HPDE6-E6E7 (cell line): Measurements from ENCODE around the gene GLB1L2.

Experiments used
- DNase-seq: peaks from one replicate; pipeline ENCODE4 v3.0.0; 2011; ENCODE audit warnings: missing footprints; ENCODE audit errors: extremely low spot score

Gene GLB1L2

DNA sequence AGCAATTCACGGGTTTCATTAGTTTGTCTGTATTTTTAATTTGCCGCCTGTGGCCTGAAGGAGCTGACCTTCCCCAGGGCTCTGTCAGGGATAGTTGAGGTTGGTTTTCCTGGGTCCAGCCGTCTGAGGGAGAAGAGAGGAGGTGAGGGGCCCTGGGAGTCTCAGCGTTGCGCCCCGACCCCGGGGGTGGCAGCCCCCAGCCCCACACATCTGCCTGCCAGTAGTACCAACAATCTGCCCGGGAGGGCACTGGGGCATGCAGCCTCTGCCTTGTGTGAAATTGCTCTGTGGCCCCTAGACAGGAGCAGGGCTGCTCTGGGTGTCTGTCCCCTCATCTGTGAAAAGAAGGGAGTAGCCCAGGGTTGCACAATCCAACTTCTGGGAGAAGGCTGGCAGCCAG, 73.6 kb downstream of the GLB1L2 start:
- DNase-seq, result no peak

DNA sequence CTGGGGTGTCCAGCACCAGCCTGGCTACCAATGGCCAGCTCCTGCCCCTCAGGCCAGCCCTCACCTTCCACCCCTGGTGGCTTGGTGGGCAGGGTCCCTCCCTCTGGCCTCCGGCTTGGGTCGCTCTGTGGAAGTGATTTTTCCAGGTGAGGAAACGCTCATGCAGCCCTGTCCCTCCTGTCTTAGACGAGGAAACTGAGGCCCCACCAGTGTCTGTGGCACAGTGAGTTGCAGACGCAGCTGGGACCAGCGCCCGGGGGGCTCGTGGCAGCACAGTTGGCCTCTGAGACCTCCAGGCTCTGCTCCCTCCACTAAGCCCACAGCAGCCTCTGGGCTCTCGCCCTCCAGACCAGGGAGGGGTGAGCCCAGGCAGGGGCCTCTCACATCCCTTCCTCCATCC, 74.1 kb downstream of the GLB1L2 start:
- no peak for DNase-seq

DNA sequence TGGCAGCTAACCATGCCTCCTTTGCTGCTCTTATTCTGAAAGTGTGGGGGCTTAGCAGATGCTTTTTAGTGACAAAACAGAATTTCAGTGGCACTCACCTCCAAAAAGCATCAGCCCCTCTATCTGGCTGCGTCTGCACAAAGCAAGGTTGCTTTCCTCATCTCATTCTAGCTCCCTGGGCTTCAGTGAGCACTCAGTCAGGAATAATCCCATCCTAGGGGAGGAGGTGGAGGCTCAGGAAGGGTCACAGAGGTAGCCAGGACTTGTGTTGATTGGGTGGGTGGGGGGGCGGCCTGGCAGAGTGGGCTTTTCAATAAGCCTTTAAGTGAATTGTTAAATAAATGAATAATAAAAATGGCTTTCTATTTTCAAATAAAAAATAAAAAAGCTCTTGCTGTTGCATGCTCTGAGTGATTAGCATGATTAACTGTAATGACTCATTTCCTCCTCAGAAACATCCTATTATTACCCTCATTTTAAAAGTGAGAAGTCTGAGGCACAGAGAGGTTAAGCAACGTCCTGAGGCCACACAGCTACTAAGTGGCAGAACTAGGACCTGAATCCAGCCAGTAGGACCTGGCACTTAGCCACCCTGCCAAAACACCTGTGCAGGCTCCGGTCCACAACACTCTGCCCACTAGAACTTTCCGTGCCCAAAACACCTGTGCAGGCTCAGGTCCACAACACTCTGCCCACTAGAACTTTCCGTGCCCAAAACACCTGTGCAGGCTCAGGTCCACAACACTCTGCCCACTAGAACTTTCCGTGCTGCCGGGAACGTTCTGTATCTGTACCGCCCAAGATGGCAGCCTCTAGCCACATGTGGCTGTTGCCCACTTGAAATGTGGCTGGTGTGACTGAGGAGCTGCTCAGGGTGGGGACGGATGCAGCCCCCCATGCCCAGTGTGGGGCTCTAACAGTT, 74.7 kb downstream of the GLB1L2 start:
- DNase-seq, result no peak

DNA sequence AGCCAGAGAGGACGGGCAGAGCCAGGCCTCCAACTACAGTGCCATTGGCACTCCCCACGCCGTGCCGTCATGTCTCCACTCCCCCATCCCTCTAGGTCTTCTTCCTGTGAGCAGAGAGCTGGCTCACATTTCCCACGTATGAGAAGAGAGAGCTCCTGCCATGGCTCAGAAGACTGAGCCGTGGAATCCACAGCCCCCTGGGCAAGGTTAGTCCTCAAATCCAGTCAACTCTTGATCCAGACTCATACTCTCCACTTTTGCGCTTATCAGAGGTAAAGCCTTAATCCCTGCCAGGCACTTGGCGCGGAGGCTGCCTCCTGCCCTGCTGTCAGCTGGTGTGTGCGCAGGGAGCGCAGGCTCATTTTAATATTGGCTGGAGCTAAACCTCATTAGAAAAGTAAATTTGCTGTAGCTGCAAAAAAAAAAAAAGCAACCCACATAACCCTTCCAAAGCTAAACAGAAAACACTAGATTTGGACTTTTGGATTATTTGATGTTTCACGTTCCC, 75.6 kb downstream of the GLB1L2 start:
- DNase-seq, result no peak

DNA sequence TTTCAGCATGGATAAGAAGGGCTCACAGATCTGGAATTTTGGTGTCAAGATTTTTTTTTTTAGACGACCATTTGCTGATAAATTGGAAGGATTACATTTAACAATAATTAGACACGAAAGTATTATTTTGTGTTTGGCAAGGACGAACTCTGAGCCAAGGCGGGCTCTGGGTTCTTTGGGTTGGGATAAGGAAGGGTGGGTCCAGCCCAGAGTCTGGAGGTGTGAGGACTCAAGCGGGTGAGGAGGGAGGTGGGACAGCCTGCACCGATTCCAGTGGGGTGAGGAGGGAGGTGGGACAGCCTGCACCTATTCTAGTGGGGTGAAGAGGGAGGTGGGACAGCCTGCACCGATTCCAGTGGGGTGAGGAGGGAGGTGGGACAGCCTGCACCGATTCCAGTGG, 76.1 kb downstream of the GLB1L2 start:
- DNase-seq, result no peak

DNA sequence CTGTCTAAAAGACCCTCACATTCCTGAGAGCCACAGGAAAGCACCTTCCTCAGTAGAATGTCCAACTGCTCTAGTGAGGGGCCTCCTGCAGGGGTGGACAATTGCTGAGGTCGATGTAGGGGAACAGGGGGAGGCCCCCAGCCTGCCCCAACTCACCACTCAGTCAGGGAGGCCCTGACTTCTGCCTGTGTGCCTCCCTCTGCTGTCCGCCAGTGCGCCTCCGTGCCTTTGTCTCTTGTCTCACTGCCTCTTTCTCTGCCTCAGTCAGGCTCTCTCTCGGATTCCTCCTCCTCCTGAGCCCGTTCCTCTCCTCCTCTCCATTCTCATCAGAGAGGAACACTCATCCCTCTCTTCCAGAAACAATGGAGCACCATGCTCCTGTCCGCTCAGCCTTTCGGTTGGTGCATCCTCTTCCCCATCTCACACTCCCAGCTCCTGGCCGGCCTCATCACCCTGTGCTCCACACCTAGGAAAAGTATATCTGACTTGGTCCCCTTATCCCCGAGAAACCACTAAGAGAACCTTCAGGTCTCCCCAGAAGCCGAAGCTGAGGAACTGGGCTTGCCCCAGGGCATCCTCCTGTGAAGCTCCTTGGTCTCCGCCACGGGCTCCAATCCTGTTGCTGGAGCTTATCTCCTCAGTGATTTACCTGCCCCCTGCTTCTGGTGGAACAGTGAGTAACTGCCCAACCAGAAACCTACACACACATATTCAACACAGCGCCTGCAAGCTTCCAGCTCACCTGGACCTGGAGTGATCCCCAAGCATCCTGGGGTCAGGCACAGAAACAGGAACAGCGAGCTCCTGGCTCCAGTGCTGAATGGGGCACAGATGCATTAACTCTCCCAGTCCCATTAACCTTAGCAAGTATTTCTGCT, 78.0 kb downstream of the GLB1L2 start:
- no peak for DNase-seq

DNA sequence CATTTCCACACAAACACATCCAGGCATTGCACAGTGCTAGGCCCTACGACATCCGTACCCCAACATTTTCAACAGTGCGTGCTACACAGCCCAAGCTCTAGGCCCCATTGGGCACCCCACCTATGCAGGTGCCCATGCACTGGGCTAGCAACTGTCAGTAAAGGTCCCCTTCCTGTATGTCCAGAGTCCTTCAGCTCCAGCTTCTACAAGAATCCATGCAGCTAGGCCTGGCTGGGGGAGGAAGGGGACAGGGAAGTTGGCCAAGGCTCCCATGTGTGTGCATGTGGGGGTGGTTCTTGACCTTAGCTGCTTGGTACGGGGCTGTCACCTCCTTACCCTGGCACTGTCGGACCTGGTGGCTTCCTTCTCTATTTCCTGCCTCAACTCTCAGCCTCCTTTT, 79.0 kb downstream of the GLB1L2 start:
- no peak for DNase-seq

DNA sequence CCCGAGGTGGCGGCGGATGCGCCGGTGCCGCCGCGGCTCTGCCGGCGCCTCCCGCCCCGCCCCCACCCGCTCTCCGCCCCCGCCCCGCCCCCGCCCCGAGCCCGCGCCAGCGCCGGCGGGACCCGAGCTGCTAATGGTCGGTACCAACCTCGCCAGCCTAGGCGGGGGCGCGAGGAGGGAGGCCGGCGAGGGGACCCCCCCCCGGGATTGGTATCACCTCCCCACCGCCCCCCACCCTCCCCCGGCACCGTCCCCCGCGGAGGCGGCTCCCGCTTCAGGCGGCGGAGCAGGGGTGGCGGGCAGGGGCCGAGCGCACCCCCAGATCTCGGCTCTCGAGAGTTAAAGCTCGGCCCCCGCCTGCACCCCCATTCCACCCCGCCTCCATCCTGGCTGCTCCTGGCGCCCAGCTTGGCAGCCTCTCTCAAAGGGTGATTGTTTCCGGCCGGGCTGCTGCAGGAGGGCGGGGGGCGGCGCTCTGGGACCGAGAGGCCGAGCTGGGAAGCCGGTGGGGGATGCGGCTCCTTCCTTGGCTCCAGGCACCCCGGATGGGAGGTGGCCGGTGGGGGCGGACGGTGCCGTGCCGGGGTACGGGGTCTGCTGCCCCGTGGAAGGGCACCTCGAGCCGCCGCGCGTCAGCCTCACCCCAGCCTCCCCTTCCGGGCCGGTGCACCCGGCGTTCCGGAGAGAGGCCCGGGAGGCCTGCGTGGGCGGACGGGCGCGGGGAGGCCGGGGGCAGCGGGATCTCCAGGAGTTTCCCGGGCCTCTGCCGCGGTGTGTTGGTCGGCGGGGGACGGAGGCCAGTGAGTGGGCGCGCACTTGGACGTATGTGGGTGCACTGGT, 80.6 kb downstream of the GLB1L2 start, which contains the start of gene B3GAT1:
Gene B3GAT1 (minus strand): TSS at position 40 of the 840 bp plus-strand sequence. CDS start 24,583 bp downstream, outside the sequence.
- no peak for DNase-seq

DNA sequence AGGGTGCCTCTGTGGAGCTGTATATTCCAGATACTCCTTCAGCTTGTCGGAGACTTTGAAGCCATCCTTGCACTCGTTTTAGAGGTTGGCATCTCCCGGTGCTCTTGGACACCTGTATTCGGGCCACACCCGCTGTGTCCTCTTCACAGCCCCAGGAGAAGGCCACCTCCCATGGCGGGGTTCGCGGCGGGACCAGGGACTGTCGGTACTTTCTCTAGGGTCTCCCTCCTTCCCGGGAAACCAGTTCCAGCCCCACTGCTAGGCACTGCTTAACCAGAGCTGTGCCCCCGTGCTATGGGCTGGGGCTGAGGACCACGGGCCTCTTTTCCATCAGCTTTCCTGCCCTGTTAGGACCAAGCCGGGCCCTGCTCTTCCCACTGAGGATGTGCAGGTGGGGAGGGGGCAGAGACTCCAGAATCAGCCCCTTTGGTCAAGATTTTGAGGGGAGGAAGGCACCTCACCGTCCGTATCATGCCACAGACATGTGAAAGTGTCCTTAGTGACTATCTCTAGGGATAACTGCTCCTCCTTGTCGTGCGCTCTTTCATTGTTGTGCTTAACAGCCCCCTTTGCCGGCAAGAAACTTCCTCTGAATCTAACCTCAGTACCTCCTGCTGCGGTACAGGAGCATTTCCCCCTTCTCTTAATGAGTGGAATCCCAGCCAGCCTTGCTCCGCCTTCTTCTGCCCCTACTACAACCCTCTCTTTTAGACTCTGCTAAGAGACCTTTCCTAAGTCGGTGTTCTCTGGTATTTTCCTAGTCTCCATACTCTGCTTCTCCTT, 81.4 kb downstream of the GLB1L2 start:
- no peak for DNase-seq

DNA sequence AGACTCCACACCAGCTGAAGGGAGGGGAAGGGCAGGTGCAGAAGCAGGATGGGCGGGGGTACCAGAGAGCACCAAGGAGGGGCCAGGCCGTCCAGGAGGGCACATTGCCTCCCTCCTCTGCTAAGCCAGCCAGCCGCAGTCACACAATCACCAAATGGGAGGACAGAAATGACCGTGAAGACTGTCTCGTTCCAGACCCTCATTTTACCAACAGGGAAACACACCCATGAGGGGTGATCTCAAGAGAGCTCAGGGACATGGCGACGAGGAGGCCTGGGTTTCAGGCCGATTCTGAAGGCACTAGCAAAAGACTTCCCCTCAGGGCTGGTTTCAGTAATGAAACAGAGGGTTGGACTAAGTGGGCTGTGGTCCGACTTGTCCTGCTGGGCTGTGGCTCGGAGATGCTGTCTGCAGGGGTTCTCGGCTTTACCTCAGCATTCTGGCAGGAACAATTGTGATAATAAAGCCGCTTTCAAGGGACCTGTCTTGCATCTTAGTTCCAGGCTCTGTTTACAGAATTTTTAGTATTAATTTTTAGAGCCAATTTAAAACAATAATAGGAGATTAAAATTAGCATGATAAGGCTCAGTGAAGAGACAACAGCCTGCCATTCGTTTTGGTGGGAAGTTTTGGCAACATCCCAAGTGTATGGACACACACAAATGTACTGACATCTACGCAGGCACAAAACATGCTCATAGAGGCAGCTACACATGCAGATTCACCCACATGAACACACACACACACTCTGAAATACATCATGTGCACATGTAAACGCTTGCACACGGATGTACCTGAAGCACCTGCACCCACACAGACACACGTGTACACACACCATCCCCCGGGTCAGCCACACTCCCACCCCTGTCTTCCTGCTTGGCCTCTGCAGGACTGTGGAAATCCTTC, 82.3 kb downstream of the GLB1L2 start:
- no peak for DNase-seq

DNA sequence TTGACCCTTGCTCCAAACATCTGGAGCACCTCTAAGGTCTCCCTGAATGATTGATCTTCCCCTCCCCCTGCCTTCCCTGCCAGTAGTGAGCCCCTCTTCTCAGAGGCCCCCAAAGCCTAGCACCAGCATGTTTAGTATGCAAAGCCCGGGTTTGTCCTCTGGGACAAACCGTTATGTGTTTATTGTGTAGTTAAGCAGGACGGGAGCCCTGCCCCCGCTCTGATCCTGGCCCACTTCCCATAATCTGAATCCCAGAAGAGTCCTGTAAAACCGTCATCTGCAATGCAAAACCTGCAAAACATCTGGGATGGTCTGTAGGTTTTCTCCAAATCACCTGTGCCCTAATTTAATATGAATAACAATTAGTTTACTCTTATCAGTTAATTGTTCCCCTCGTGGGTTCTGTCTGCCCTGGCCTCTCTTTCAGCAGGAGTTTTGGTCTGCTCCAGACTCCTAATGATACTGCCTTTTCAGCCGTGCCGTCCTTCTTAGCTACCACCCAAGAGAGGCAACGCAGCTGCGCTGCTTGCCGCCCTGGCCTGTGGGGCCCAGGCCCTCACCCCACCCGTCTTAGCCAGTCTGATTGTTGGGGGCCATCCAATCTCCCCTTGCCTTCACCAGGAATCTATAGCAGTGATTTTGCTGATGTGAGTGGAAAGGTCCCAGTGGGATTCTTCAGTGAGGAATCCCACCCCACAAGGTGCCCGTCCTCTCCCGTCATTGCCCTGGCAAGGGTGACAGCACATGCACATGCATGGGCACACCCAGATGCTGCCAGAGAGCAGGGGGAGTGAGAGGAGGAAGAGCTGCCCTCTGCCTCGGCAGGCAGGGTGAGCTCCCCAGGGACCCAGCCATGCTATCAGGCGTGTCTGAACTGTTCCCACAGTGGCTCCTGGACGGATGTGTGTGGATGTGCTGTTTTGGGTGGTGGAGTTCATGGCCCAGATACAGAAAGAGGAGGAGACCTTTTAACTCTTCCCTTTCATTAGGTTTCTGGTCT, 83.3 kb downstream of the GLB1L2 start:
- DNase-seq, result no peak

DNA sequence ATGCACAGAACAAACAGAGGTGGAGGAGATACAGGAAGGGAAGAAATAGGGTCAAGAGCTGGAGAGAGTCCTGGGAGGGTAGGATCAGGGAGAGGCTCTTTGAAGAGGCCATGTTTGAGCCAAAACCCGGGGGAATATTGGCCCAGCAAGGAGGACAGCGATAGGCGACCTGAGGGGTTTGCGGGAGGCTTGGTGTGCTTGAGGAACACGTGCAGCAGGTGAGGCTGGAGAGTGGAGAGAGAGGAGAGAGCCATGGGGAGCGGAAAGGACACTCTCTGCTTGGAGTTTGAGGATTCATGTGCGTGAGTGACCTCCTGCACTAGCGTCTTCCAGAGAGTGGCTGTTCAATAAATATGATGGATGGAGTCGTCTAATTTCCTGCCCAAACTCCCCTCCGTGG, 84.9 kb downstream of the GLB1L2 start:
- no peak for DNase-seq

DNA sequence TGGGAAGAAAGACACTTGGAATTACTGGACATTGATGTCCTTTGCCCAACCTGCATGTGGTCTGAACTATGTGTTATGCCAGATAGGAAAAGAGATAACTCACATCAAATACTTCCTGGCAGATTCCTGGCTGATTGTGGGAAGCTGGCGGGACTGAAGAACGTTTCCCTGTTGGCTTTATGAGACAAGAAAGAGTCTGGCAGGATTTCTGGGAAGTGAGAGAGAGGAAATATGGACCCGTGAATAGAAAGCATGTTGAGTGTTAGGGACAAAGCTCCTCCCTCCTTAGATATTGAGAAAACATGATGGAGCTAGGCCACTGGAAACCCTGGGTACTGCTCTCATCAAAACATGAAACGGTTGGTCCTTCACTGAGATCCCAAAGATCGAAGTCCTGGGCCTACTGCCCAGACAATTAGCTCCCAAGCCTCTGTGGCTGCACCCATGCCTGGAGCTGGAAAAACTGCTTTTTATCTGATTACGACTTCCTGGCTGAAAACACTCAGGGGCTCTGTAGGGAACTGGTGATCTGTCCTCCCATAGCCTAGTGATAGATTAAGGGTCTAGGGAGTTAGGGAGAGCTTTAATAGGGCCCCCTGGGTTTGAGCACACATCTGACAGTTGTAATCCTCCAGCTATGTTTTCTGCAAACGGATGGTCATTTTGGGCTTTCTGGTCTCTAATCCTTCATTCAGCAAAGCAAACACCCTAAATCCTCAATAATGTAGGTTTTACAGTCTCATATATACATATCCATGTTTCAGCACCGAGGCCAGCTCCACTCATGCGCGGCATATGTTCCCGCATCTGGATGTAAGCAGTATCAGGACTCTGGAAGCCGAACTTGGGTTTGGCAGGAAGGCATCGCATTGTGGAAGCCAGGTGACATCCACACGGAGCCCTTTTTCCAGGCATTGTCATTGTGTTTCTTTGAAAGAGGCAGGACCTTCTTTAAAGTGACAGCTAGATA, 86.4 kb downstream of the GLB1L2 start:
- no peak for DNase-seq

DNA sequence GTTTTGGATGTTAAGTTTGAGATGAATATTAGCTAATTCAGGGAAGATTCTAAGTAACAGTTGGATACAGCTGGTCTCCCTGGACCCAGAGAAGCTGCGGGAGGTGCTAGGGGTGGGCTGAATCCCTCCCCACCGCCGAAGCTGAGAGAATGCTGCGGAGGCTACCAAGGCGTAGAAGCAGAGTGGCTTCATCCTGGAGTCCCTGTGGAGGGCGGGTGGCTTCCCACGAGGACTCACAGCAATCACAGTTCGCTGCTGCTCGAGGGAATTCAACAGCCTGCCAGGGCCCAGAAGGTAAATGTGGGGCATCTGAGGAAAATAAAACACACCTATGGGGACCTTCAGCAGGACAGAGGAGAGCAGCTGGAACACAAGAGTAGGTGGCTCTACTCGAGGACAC, 91.3 kb downstream of the GLB1L2 start:
- no peak for DNase-seq

DNA sequence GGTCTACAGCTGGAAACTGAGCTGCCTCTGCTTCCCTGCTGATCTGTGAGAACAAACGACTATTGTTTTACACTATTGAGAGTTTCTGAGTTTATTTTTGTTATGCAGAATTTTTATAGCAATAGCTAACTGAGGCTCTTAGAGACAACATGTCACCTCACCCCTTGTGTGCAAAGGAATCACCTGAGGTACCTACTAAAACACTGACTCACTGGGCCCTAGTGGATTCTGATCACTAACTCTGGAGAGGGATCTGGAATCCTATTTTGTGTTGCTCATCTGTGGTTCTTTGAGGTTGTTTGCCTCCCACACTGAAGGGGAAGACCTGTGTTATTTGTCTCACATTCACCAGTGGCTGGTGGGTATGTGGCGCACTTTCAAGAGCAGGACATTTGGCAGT, 93.6 kb downstream of the GLB1L2 start:
- DNase-seq, result no peak
